A549 (cell line): ENCODE results near the gene PRKG1. TPM values are rescaled to one million over a fixed set of nuclear protein-coding genes. Genes with fewer than 3 reads are reported as not detected.

Source experiments
- ATAC-seq, 2 experiments: fragments of 200-7000 bp in 1 of 2; fragments of >200 bp in 1 of 2; cut with Nextera tagmentation in 1 of 2; cut with Tn5 transposase in 1 of 2; 3 replicates each; pipeline versions ENCODE4 v1.8.0 to v1.9.1; 2018 to 2020; ENCODE audit warnings: mild to moderate bottlenecking in 1 of 2, moderate library complexity in 1 of 2
- CTCF ChIA-PET: fragments of 300-600 bp; sonication (Branson Sonifier 250); formaldehyde crosslinking; extraction: SDS; loops from one replicate; lab custom pipeline; 2021; ENCODE audit warnings: antibody characterized with exemption, inconsistent platforms; lab: Yijun Ruan, JAX
- POLR2A ChIA-PET: fragments of 350-600 bp; formaldehyde crosslinking; extraction: SDS; loops from one replicate; lab custom pipeline; 2021; ENCODE audit warnings: antibody characterized with exemption, inconsistent platforms; lab: Yijun Ruan, JAX
- DNase-seq, 2 experiments: peaks; one replicate each; pipeline versions ENCODE4 v3.0.0 to v3.0.0-alpha.2; 2011 to 2016; ENCODE audit warnings: low read depth in 1 of 2, low spot score in 1 of 2
- FAIRE-seq: peaks from 2 replicates; lab custom pipeline; 2011; peaks lifted over from hg19 to GRCh38; lab: Jason Lieb, UNC
- H3K27ac ChIP-seq, 2 experiments: fragments of >200 bp; sonication (Bioruptor Twin); formaldehyde crosslinking; 3 replicates each; pipeline ENCODE4 v1.5.1; 2016 to 2017
- H3K4me1 ChIP-seq: fragments of >200 bp; sonication (Bioruptor Twin); formaldehyde crosslinking; 3 replicates; pipeline ENCODE4 v1.6.1; 2016
- H3K4me2 ChIP-seq: fragments of >200 bp; sonication (Bioruptor Twin); formaldehyde crosslinking; 3 replicates; pipeline ENCODE4 v1.6.1; 2016
- H3K4me3 ChIP-seq: fragments of >200 bp; sonication (Bioruptor Twin); formaldehyde crosslinking; 3 replicates; pipeline ENCODE4 v1.5.1; 2016
- H3K9me3 ChIP-seq: fragments of >200 bp; sonication (Bioruptor Twin); formaldehyde crosslinking; 3 replicates; pipeline ENCODE4 v1.6.1; 2016
- BCL3 ChIP-seq: fragments of >200 bp; sonication (Bioruptor Twin); formaldehyde crosslinking; IDR thresholded peaks from 3 replicates; pipeline ENCODE4 v1.6.1; 2016
- CTCF ChIP-seq: fragments of >200 bp; sonication (Bioruptor Twin); formaldehyde crosslinking; IDR thresholded peaks from 3 replicates; pipeline ENCODE4 v1.5.1; 2016
- EHF ChIP-seq: fragments of 250-450 bp; sonication (Bioruptor Pico); IDR thresholded peaks from 2 replicates; pipeline ENCODE4 v1.5.0; 2020; ENCODE audit warnings: mild to moderate bottlenecking
- ELK1 ChIP-seq: fragments of 150-350 bp; IDR thresholded peaks from 2 replicates; pipeline ENCODE4 v1.6.1; 2014; ENCODE audit warnings: low read depth, mild to moderate bottlenecking, low read length
- JUNB ChIP-seq: fragments of >200 bp; sonication (Bioruptor Twin); formaldehyde crosslinking; IDR thresholded peaks from 2 replicates; pipeline ENCODE4 v1.6.1; 2016
- MAZ ChIP-seq: fragments of 150-350 bp; IDR thresholded peaks from 2 replicates; pipeline ENCODE4 v1.6.1; 2014; ENCODE audit warnings: antibody characterized with exemption, low read depth, low read length, borderline replicate concordance
- RAD21 ChIP-seq, 2 experiments: fragments of >200 bp in 1 of 2; sonication (Bioruptor Twin) in 1 of 2; formaldehyde crosslinking in 1 of 2; IDR thresholded peaks in 1 of 2; conservative IDR thresholded peaks in 1 of 2; 2 replicates in 1 of 2; 3 replicates in 1 of 2; pipeline ENCODE4 v1.6.1; 2012 to 2018; ENCODE audit warnings: inconsistent platforms in 1 of 2
- RARB ChIP-seq: fragments of 250-450 bp; sonication (Bioruptor Pico); IDR thresholded peaks from 2 replicates; pipeline ENCODE4 v1.8.0; 2021; ENCODE audit warnings: mild to moderate bottlenecking, moderate library complexity
- RCOR1 ChIP-seq: fragments of 150-350 bp; IDR thresholded peaks from 2 replicates; pipeline ENCODE4 v1.6.1; 2014; ENCODE audit warnings: antibody characterized with exemption, low read length, low read depth
- RNF2 ChIP-seq: fragments of 200-600 bp; sonication (generic); IDR thresholded peaks from 2 replicates; pipeline ENCODE4 v1.6.1; 2016; ENCODE audit warnings: low read depth, mild to moderate bottlenecking, antibody characterized with exemption, moderate library complexity, borderline replicate concordance
- SREBF2 ChIP-seq: fragments of 450-650 bp; IDR thresholded peaks from 2 replicates; pipeline ENCODE4 v1.6.1; 2014; ENCODE audit warnings: mild to moderate bottlenecking, moderate library complexity
- TP53 ChIP-seq: fragments of 250-450 bp; sonication (Bioruptor Pico); IDR thresholded peaks from 2 replicates; pipeline ENCODE4 v1.5.0; 2021; ENCODE audit warnings: mild to moderate bottlenecking, moderate library complexity
- ZNF302 ChIP-seq: fragments of 250-450 bp; sonication (Bioruptor Pico); IDR thresholded peaks from 2 replicates; pipeline ENCODE4 v1.9.0; 2021; ENCODE audit warnings: inconsistent platforms, mild to moderate bottlenecking, moderate library complexity
- WGBS: methylation state at CpG from one replicate; pipeline ENCODE4 v1.1.6; 2017; ENCODE audit errors: missing lambda C conversion rate; 5-methylcytosine and 5-hydroxymethylcytosine counted together
- polyA plus RNA-seq, 4 experiments: library from polyadenylated mRNA; depleted of rRNA in 3 of 4; stranded (reverse); fragments of >200 nt; fragmentation: RNase III in 1 of 4; extraction: RNeasy Plus Mini Kit Qiagen cat#74134 plus additional on column Dnase treatment in 1 of 4; gene quantifications; 2 replicates in 3 of 4; 3 replicates in 1 of 4; pipeline ENCODE4 v1.2.3, GENCODE V29; 2011 to 2017
- TF ChIP-seq, protein P1 (sequence below): fragments of 250-450 bp; sonication (Bioruptor Pico); IDR thresholded peaks from 2 replicates; pipeline ENCODE4 v1.5.0; 2020; ENCODE audit warnings: low read depth, mild to moderate bottlenecking, moderate library complexity

PRKG1 gene
- polyA plus RNA-seq, 2 of the 4 experiments (the other 2 are of a cell fraction): not detected

DNA sequence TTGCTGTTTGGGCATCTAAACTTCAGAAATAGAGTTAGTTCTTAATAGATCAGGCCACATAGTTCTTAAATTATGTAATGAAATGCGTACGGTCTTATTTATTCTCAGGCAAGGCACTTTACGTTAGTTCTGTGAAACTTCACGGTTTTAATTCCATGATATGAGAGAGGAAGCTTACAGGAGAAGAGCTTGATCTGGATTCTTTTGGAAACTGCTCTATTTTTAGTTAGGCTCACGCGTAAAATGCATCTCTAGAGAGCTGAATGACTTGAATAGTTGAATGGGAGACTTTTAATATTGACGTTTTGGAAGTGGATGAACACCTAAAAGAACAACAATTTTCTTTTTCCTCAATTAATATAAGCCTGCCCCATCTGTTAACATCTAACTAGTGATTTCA, 71.1 kb downstream of the PRKG1 start:
- TF ChIP-seq BCL3: no peak
- Histone ChIP-seq H3K4me3 (no peak overlapping the region), H3K4me2 (no peak overlapping the region), H3K9me3 (no peaks in the 10 kb centered on the region), H3K4me1 (no peaks in the 10 kb centered on the region), H3K27ac (no peak overlapping the region)
- DNase-seq (no peak), ATAC-seq (no peak), FAIRE-seq (no peak)
- CTCF ChIA-PET: no interaction called here
- POLR2A ChIA-PET: no interaction called here
- 30% methylated on average over 7 of the region's 7 CpGs for WGBS

- WGBS: 5% methylated on average over 2 of the region's 2 CpGs
- ATAC-seq (no peak), DNase-seq (no peak), FAIRE-seq (no peak)
- no peaks in the 10 kb centered on the region for H3K4me1 ChIP-seq
- no peak overlapping the region for H3K4me2 ChIP-seq
- CTCF ChIA-PET: interaction anchor here (0.9 to 1.0 kb wide), 2 partner anchors 10 to 475 kb away, joined by 3 read pairs; no protein-coding TSS in a partner anchor
- no peak for TF ChIP-seq ZNF302 (CRISPR knock-in tag)
- no peak for TF ChIP-seq RARB (CRISPR knock-in tag)
- TF ChIP-seq EHF (CRISPR knock-in tag): no peak
- TF ChIP-seq RCOR1: no peak
- no peak for TF ChIP-seq ELK1
- TF ChIP-seq TP53: no peak
- no peak for TF ChIP-seq SREBF2
- TF ChIP-seq CTCF: no peak
- TF ChIP-seq JUNB: no peak
- no peak for TF ChIP-seq RNF2
- TF ChIP-seq, protein P1, sequence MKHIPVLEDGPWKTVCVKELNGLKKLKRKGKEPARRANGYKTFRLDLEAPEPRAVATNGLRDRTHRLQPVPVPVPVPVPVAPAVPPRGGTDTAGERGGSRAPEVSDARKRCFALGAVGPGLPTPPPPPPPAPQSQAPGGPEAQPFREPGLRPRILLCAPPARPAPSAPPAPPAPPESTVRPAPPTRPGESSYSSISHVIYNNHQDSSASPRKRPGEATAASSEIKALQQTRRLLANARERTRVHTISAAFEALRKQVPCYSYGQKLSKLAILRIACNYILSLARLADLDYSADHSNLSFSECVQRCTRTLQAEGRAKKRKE (CRISPR knock-in tag): no peak
- no peak for TF ChIP-seq RAD21 (conservative IDR thresholded peaks at IDR 0.05 in 1 of 2, IDR thresholded peaks at IDR 0.05 in 1 of 2)
- H3K9me3 ChIP-seq: no peaks in the 10 kb centered on the region
- H3K4me3 ChIP-seq: no peak overlapping the region
- no peak overlapping the region for H3K27ac ChIP-seq
- POLR2A ChIA-PET: no interaction called here
These were observed 73.5 kb downstream of the PRKG1 start for GRCh38 chr10:51147644-51148399.

- H3K4me2 ChIP-seq: no peak overlapping the region
- ATAC-seq: no peak
- ChIA-PET POLR2A (no interaction called here), CTCF (interaction anchor here (0.6 kb wide), 1 partner anchor 173 kb away, joined by 3 read pairs; no protein-coding TSS in a partner anchor)
- TF ChIP-seq MAZ: no peak
- no peaks in the 10 kb centered on the region for H3K4me1 ChIP-seq
- H3K4me3 ChIP-seq: no peak overlapping the region
- FAIRE-seq: no peak
- WGBS: 10% methylated on average over 4 of the region's 4 CpGs
- H3K9me3 ChIP-seq: no peaks in the 10 kb centered on the region
- no peak for DNase-seq
- no peak overlapping the region for H3K27ac ChIP-seq
These were observed 82.6 kb downstream of the PRKG1 start for GRCh38 chr10:51156926-51157325.
